ENCODE measurements around the gene ABCC11. TPM values are rescaled to one million over a fixed set of nuclear protein-coding genes. Genes with fewer than 3 reads are reported as not detected.

ABCC11 gene
- total RNA-seq, 1 donor from 2014 or later = 0.96 TPM

GRCh38 chr16:48164907-48165715 lies 82.2 kb downstream of the ABCC11 start:
- DNase-seq (ENCODE audit: low spot score) = peak; percentile 63

- DNase-seq (ENCODE audit: low spot score) = no peak
Observed at GRCh38 chr16:48162839-48163410, 84.4 kb downstream of the ABCC11 start.

DNA sequence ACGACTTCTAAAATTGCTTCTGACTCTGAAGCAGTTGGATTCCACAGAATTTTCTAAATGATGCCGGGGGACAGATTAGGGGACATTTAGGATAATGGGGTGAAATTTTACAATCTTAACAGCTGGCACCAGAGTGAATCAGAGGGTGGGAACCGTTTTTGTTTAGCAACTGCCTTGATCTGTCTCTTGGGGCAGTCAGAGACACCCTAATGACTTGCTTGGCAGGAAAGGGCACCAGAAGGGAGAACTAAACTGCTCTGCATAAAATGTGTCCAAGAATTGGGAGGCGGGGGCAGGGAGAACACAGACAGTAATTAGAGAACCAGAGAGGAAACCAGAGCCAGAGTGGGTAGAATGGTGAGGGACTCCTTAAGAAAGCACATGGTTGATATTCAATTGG lies 85.4 kb downstream of the ABCC11 start:
- DNase-seq (ENCODE audit: low spot score) = no peak

- peak; percentile 9 for DNase-seq (ENCODE audit: low spot score)
Observed at GRCh38 chr16:48160575-48160974, 86.8 kb downstream of the ABCC11 start.

DNA sequence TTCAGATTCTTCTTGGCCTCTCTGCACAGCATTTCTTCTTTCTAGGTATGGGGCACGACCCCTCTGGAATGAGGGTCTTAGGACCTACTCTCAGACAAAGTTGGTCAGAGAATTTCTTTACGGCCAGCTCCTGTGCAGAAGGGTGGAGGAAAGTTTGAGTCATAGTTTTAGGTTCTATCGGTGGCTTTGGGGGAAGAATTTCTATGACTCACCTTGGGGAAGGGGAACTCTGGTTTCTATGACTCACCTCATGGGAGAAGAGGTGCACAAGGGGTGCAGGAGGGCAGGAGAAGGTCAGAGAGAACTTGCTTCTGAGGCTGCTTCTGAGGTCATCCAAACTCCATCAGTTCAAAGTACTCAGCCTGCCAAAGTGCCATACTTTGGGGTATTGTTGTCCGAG lies 89.0 kb downstream of the ABCC11 start:
- peak; percentile 6 for DNase-seq (ENCODE audit: low spot score)

- DNase-seq (ENCODE audit: low spot score) = no peak
Observed at GRCh38 chr16:48157794-48158193, 89.5 kb downstream of the ABCC11 start.

DNA sequence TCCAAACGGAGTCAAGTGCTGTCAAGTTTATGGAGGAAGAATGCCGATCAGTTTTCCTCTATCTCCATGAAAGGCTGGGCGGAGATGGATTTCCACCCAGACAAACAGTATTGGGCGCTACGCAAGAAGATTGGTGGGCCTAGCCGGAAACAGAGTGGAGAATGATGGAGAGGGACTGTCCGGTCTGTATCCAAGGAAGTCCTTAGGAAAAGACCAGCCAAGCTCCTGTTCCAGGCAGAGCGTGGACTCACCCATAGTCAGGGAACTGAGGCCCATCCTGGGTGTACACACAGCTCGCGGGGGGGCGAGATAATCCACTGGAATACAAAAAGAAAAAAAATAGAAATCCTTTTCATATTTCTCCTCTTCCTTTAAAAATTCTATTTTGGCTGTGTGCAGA lies 90.0 kb downstream of the ABCC11 start:
- DNase-seq (ENCODE audit: low spot score) = no peak

GRCh38 chr16:48156790-48157209 lies 90.5 kb downstream of the ABCC11 start:
- DNase-seq (ENCODE audit: low spot score) = peak; percentile 60

DNA sequence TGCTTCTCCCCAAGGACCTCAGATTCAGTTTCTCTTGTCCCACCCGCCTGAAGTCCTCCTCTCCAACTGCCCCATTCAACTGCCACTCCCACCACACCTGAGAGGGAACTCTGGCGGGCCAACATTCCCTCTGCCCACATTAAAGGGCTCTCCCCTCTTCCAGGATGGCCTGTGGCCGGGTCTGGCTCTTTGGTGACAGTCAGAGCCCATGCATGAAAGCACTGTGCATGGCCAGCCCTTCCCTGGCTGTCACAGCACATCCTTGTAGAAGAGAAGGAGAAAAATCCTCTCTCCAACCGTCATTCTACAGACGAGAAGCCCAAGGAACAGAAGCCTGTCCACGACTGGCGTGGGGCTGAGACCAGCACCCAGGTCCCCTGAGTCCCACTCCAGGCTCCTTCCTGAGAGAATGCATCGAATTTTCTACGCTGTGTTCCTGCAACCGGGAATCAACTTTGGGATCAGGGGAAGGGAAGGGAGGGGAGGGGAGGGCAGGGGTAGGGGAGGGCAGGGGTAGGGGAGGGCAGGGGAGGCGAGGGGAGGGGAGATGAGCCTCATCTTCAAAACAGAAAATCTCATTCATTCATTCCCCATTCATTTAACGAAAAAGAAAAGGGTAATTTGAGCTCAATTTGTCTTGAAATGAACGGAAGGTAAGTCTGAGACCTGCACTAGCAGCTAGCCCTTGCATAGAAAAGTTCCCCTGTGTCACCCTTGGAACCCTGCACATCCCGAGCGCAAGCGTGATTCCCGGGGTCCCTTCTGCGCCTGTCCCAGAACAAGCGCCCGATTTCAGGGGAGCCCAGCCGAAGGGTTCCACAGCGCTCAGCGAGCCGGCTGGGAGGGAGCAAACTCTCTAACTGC lies 91.2 kb downstream of the ABCC11 start, which contains the start of gene ABCC12:
Gene ABCC12 (minus strand): TSS at position 68 of the 864 bp plus-strand sequence. CDS start 9,569 bp downstream, outside the sequence.
- no peak for DNase-seq (ENCODE audit: low spot score)

- no peak for DNase-seq (ENCODE audit: low spot score)
Observed at GRCh38 chr16:48153774-48154173, 93.6 kb downstream of the ABCC11 start.

DNA sequence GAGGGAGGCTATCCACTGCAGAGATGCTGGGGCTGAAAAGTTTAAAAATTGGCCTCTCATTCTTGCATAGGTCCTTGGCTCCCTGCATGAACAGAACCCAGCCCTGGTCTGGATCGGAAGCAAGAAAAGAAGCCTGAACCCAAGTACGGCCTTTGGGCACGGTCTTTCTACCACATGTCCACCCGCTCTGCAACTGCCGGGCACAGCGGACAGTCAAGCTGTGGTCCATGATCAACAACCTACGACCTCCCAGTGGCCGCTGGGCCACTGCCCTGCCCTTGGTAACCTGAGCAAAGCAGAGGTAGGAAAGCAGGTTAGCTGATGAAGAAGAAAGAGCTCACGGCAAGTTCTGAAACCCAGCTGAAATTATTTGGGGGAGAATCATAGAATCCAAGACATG lies 95.1 kb downstream of the ABCC11 start:
- DNase-seq (ENCODE audit: low spot score) = no peak

- DNase-seq (ENCODE audit: low spot score) = no peak
Observed at GRCh38 chr16:48150707-48151106, 96.6 kb downstream of the ABCC11 start.

DNA sequence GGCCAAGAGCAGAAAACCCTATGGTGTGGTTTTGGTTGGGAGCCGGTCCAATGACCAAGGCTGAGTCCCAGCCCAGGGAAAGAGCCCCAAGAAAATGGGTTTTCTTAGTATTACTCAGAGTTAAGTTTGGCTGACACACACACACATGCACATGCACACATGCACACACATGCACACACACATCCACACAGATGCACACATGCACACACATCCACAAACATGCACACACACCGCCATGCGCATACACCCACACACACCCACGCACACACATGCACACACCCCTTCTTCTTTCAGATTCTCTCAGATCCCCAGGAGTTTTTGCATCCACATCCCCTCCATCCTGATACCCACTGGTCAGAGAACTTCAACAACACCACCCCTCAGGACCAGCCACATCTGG lies 100.6 kb downstream of the ABCC11 start:
- no peak for DNase-seq (ENCODE audit: low spot score)

GRCh38 chr16:48146131-48146530 lies 101.2 kb downstream of the ABCC11 start:
- no peak for DNase-seq (ENCODE audit: low spot score)

- no peak for DNase-seq (ENCODE audit: low spot score)
Observed at GRCh38 chr16:48143812-48144368, 103.4 kb downstream of the ABCC11 start.

- no peak for DNase-seq (ENCODE audit: low spot score)
Observed at GRCh38 chr16:48140821-48141220, 106.5 kb downstream of the ABCC11 start.

GRCh38 chr16:48139517-48139916 lies 107.8 kb downstream of the ABCC11 start:
- no peak for DNase-seq (ENCODE audit: low spot score)

DNA sequence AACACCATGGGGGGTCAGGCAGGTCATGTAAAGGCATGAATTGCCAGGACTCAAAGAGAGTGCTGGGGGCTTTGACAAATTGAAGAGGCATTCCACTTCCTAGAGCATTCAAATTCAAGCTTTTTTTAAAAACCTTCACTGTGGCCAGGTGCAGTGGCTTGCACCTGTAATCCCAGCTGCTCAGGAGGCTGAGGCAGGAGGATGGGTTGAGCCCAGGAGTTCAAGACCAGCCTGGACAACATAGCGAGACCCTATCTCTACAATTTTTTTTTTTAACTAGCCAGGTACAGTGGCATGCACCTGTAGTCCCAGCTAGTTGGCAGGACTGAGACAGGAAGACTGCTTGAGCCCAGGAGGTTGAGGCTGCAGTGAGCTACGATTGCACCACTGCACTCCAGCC lies 108.8 kb downstream of the ABCC11 start:
- no peak for DNase-seq (ENCODE audit: low spot score)

- DNase-seq (ENCODE audit: low spot score) = no peak
Observed at GRCh38 chr16:48137822-48138221, 109.5 kb downstream of the ABCC11 start.

DNA sequence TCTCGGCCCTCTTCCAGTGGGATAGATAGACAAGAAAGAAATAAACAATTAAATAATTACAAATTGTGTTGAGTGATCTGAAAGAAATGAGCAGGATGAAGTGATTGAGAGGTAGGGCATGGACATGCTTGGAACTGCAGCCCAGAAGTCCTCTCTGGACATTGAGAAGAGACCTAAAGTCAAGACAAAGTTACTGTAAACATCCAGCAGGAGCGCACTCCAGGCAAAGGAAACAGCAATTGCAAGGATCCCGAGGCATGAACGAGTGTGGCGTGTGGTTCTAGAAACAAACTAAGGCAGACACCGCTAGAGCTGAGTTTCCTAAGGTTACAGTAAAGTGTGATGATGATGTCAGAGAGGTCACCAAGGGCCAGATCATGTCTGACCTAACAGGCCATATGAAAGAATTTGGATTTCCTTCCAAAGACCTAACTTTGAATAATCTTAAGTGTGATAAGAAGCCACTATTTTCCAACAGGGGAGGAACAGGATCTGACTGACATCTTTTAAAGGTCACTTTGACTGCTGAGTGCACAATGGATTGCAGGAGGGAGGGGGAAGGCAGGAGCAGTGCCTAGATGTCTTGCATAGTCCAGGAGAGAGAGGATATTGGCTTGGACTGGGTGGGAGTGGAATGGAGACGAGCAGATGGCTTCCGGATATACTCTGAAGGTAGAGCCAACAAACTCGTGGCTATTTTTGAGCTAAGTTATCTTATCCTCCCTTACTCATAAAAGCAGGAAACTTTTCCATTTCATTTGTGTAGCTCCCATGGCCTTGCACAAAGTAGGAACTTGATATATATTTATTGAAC lies 110.6 kb downstream of the ABCC11 start:
- peak; percentile 49 for DNase-seq (ENCODE audit: low spot score)
